Esophagus squamous epithelium (tissue), 5 donors: Measurements from ENCODE around the gene MAP3K5. TPM values are rescaled to one million over a fixed set of nuclear protein-coding genes. Genes with fewer than 3 reads are reported as not detected.
A peak's percentile ranks its signal among the peaks of the same experiment; 100 is the strongest.

Experiments used
- DNase-seq: peaks from one replicate; lab custom pipeline; 2025; lab: John Stamatoyannopoulos, UW
- H3K27ac ChIP-seq, 4 donors: fragments of 200-600 bp; sonication (generic); one replicate each; pipeline ENCODE4 v1.5.1; 2016 to 2019; ENCODE audit warnings: mild to moderate bottlenecking in 1 of 4
- H3K27me3 ChIP-seq, 4 donors: fragments of 200-600 bp; sonication (generic); 1 replicate in 3 of 4; 2 replicates in 1 of 4; pipeline versions ENCODE4 v1.5.1 to v1.6.0; 2017 to 2021; ENCODE audit warnings: antibody characterized with exemption in 1 of 4
- H3K36me3 ChIP-seq, 3 donors: fragments of 200-600 bp; sonication (generic); one replicate each; pipeline ENCODE4 v1.5.1; 2016 to 2019
- H3K4me1 ChIP-seq, 3 donors: fragments of 200-600 bp; sonication (generic); one replicate each; pipeline ENCODE4 v1.5.1; 2017 to 2019
- H3K4me3 ChIP-seq, 4 donors: fragments of 200-600 bp; sonication (generic); 1 replicate in 3 of 4; 2 replicates in 1 of 4; pipeline ENCODE4 v1.5.1; 2016 to 2019; ENCODE audit warnings: mild to moderate bottlenecking in 2 of 4, moderate library complexity in 1 of 4
- H3K9me3 ChIP-seq, 3 donors: fragments of 200-600 bp; sonication (generic); one replicate each; pipeline ENCODE4 v1.5.1; 2016 to 2019
- CTCF ChIP-seq, 6 experiments: fragments of 450-650 bp in 4 of 6; fragments of 200-600 bp in 2 of 6; sonication (generic) in 2 of 6; IDR thresholded peaks; one replicate each; pipeline ENCODE4 v1.5.1; 2016 to 2019; ENCODE audit warnings: antibody characterized with exemption in 6 of 6, mild to moderate bottlenecking in 4 of 6, moderate library complexity in 4 of 6
- POLR2A ChIP-seq, 4 donors: fragments of 450-650 bp; IDR thresholded peaks; one replicate each; pipeline ENCODE4 v1.6.1; 2017; ENCODE audit warnings: antibody characterized with exemption in 4 of 4, mild to moderate bottlenecking in 4 of 4, moderate library complexity in 3 of 4
- WGBS, 2 donors: methylation state at CpG; one replicate each; pipeline ENCODE4 v1.1.5; 2018; 5-methylcytosine and 5-hydroxymethylcytosine counted together
- intact Hi-C: fragments of 100-400 bp; cut with DNase I; formaldehyde crosslinking; loops from one replicate; pipeline ENCODE4 v1.15.0; 2022
- total RNA-seq, 4 donors: library from RNA; depleted of rRNA; stranded (reverse); fragments of >200 nt; gene quantifications; one replicate each; pipeline ENCODE4 v1.1.0, GENCODE V29; 2016
- donor health status: DM: yes; HTN: yes; CAD: no.

The MAP3K5 gene
- total RNA-seq, 4 donors from 2014 or later = 9.2 to 22.9 (median 20.9) TPM

GRCh38 chr6:136552054-136552453, 240.2 kb downstream of the MAP3K5 start:
- Histone ChIP-seq H3K9me3 (no peaks in the 10 kb centered on the region), H3K4me3 (no peak overlapping the region), H3K27ac (no peak overlapping the region), H3K4me1 (peaks cover 0 to 29% (median 3%) of the 10 kb centered on the region in 3 donors), H3K27me3 (peaks cover 0 to 27% (median 0%) of the 10 kb centered on the region in 4 donors), H3K36me3 (peaks cover 0 to 24% (median 0%) of the 10 kb centered on the region in 3 donors)
- WGBS, 2 donors = 74 to 79% methylated on average over 4 of the region's 4 CpGs
- TF ChIP-seq CTCF (IDR thresholded peaks at IDR 0.05) (no peak), POLR2A (IDR thresholded peaks at IDR 0.05) (no peak)
- DNase-seq = no peak
- intact Hi-C loops = no loop called here

- H3K27ac ChIP-seq = no peak overlapping the region
- intact Hi-C loops = no loop called here
- WGBS, 2 donors = 48 to 61% methylated on average over 8 of the region's 8 CpGs
- peaks cover 0 to 29% (median 3%) of the 10 kb centered on the region in 3 donors for H3K4me1 ChIP-seq
- no peak for DNase-seq
- peaks cover 0 to 15% (median 0%) of the 10 kb centered on the region in 3 donors for H3K36me3 ChIP-seq
- TF ChIP-seq CTCF (IDR thresholded peaks at IDR 0.05) (no peak), POLR2A (IDR thresholded peaks at IDR 0.05) (no peak)
- H3K9me3 ChIP-seq = no peaks in the 10 kb centered on the region
- H3K27me3 ChIP-seq = peaks cover 0 to 27% (median 0%) of the 10 kb centered on the region in 4 donors
- H3K4me3 ChIP-seq = peak overlapping the region; percentile 56 to 91 (median 73)
Observed at GRCh38 chr6:136551103-136551502, 241.2 kb downstream of the MAP3K5 start.

DNA sequence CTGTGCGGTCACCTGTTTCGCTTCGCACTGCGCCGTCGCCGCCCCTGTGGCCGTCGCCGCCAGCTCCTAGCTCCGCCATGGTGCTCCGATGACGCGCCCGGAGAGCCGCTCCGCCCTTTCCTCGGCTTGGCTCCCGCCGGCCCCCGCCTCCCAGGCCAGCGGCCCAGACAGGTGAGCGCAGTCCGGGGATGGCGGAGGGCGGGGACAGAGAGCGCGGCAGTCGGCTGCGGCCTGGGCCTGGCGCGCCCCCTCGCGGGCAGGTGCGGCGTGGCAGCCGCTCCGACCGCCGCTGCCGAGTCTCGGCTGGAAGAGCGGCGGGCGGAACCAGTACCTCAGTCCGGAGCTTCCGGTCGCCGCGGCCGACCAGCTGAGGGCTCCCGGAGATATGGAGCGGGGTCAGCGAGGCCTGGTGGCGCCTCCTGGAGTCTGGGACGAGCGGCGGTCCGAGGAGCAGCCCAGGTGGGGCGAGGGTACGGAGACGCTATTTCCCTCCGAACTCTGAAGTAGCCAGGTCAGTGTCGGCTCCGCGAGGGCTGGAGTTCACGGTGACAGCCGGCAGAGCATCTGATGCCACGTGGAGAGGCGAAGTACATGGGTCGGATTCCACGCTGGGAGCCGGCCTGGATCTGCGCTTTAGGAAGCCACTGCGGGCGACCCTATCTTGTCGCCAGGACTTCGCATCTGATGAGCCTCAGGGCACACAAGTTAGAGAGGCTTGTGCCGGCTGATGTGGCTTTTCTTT, 241.8 kb downstream of the MAP3K5 start, which contains the start of gene MAP7:
Gene MAP7 (minus strand): TSS at position 93 of the 742 bp plus-strand sequence. CDS start 14 bp downstream, at position 79.
- 1 to 10% methylated on average over 2 to 21 of the region's 79 CpGs for WGBS, 2 donors
- DNase-seq = no peak
- Histone ChIP-seq H3K27ac (peak within 1 kb of the TSS; percentile 79 to 92 (median 87)), H3K4me1 (peaks cover 0 to 29% (median 3%) of the 10 kb centered on the region in 3 donors), H3K36me3 (peaks cover 0 to 9% (median 0%) of the 10 kb centered on the region in 3 donors), H3K4me3 (peak within 1 kb of the TSS; percentile 56 to 91 (median 73)), H3K27me3 (peaks cover 0 to 27% (median 0%) of the 10 kb centered on the region in 4 donors), H3K9me3 (no peaks in the 10 kb centered on the region)
- peak; percentile 77 to 100 (median 98) for TF ChIP-seq CTCF (IDR thresholded peaks at IDR 0.05)
- TF ChIP-seq POLR2A (IDR thresholded peaks at IDR 0.05) = peak in 2 of 4 donors; percentile 36 to 43
- intact Hi-C loops = no loop called here

DNA sequence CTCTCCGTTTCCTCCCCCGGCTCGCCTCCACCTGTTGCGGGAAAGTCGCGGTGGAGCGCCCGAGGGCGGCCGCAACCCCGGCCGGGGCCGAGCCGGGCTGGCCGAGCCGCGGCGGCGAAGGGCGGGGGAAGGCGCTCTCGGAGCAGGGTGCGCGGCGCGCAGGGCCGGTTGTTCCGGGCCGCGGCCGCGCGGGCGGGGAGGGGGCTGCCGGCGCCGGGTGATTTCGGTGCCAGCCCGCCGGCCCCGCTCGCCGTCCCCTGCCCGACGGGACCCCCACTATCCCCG, 242.3 kb downstream of the MAP3K5 start:
- Histone ChIP-seq H3K4me3 (peak overlapping the region; percentile 56 to 91 (median 73)), H3K27me3 (peaks cover 0 to 27% (median 0%) of the 10 kb centered on the region in 4 donors), H3K4me1 (peaks cover 0 to 29% (median 3%) of the 10 kb centered on the region in 3 donors), H3K9me3 (no peaks in the 10 kb centered on the region), H3K27ac (peak overlapping the region; percentile 79 to 92 (median 87)), H3K36me3 (peaks cover 0 to 4% (median 0%) of the 10 kb centered on the region in 3 donors)
- intact Hi-C loops = no loop called here
- WGBS, 2 donors = no CpG with 5 or more reads among the region's 46 CpGs
- TF ChIP-seq POLR2A (IDR thresholded peaks at IDR 0.05) = no peak
- no peak for TF ChIP-seq CTCF (IDR thresholded peaks at IDR 0.05)
- DNase-seq = no peak
